SH-SY5Y (cell line): ENCODE results near the gene ROR1.

Source experiments
- GATA2 ChIP-seq: IDR thresholded peaks from 2 replicates; pipeline ENCODE4 v1.6.1; 2011; ENCODE audit warnings: mild to moderate bottlenecking, low read depth, low read length
- GATA3 ChIP-seq: IDR thresholded peaks from 2 replicates; pipeline ENCODE4 v1.6.1; 2011; ENCODE audit warnings: low read depth, mild to moderate bottlenecking, low read length, moderate library complexity

- TF ChIP-seq GATA2: no peak
- no peak for TF ChIP-seq GATA3
These were observed 61.3 kb downstream of the ROR1 start for GRCh38 chr1:63835128-63835527.
